ENCODE data around the gene RPAP3.

- no peak for TF ChIP-seq CTCF (IDR thresholded peaks at IDR 0.05)
- no peak for TF ChIP-seq POLR2A (IDR thresholded peaks at IDR 0.05)
These were observed 18.2 kb downstream of the RPAP3 start for GRCh38 chr12:47687636-47688035.

All from ovary (tissue), 3 donors.